GM12878 (cell line): ENCODE results near the gene XPOT.

Experiments
- CEBPB ChIP-seq, 2 experiments: fragments of 150-350 bp in 1 of 2; IDR thresholded peaks; 2 replicates each; pipeline ENCODE4 v1.6.1; 2012 to 2014; ENCODE audit warnings: low read depth in 2 of 2, low read length in 2 of 2, borderline replicate concordance in 1 of 2, inconsistent platforms in 1 of 2
- FOXM1 ChIP-seq: IDR thresholded peaks from 2 replicates; pipeline ENCODE4 v1.6.1; 2012; ENCODE audit warnings: low read depth, mild to moderate bottlenecking, inconsistent platforms, low read length, moderate library complexity
- JUND ChIP-seq: IDR thresholded peaks from 2 replicates; pipeline ENCODE4 v1.6.1; 2012; ENCODE audit warnings: low read depth, mild to moderate bottlenecking, low read length, improper control_type of control experiment, moderate library complexity
- NRF1 ChIP-seq: conservative IDR thresholded peaks from 2 replicates; pipeline ENCODE4 v1.6.1; 2011; ENCODE audit warnings: mild to moderate bottlenecking, low read depth, low read length, improper control_type of control experiment
- POLR2AphosphoS2 ChIP-seq: IDR thresholded peaks from 2 replicates; pipeline ENCODE4 v1.6.1; 2011; ENCODE audit warnings: low read depth, mild to moderate bottlenecking, low read length, improper control_type of control experiment, moderate library complexity
- RFX5 ChIP-seq: IDR thresholded peaks from 2 replicates; pipeline ENCODE4 v1.6.1; 2011; ENCODE audit warnings: low read depth, low read length, improper control_type of control experiment
- WRNIP1 ChIP-seq: IDR thresholded peaks from 2 replicates; pipeline ENCODE4 v1.6.1; 2011; ENCODE audit warnings: low read depth, low read length, improper control_type of control experiment, borderline replicate concordance
- TF ChIP-seq, protein P1 (sequence below): IDR thresholded peaks from 2 replicates; pipeline ENCODE4 v1.6.1; 2012; ENCODE audit warnings: low read depth, low read length, improper control_type of control experiment
- TF ChIP-seq, protein P2 (sequence below), 3 experiments: IDR thresholded peaks in 2 of 3; conservative IDR thresholded peaks in 1 of 3; 2 replicates each; pipeline ENCODE4 v1.5.1; 2011; ENCODE audit warnings: low read depth in 3 of 3, low read length in 3 of 3, mild to moderate bottlenecking in 3 of 3, control low read depth in 2 of 3, moderate library complexity in 2 of 3, inconsistent platforms in 1 of 3, mixed read lengths in 1 of 3; ENCODE audit not compliant: control insufficient read depth in 2 of 3, insufficient read depth in 1 of 3; ENCODE audit errors: extremely low read depth in 1 of 3
- TF ChIP-seq, protein P3 (sequence below): fragments of 450-650 bp; formaldehyde crosslinking; IDR thresholded peaks from 2 replicates; pipeline ENCODE4 v1.4.0; 2022; ENCODE audit warnings: mild to moderate bottlenecking, moderate library complexity

DNA sequence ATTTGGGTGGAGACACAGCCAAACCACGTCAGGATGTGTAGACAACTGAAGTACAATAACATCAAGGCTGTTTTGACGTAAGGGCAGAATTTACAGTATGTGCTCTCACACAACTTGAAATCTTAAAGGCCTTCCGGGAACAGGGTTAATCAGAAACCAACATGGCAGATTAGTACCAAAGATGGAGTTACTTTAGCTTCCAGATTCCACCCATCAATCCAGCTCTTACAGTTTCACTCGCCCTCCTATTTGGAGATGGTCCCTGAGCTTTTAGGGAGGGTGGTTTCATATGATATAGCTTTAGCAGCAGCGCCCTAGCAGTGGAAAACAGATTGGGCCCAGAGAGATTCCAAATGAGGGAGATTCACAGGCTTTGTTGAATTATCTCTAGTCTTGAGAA is 2.0 kb upstream of the XPOT start:
- TF ChIP-seq, protein P1, sequence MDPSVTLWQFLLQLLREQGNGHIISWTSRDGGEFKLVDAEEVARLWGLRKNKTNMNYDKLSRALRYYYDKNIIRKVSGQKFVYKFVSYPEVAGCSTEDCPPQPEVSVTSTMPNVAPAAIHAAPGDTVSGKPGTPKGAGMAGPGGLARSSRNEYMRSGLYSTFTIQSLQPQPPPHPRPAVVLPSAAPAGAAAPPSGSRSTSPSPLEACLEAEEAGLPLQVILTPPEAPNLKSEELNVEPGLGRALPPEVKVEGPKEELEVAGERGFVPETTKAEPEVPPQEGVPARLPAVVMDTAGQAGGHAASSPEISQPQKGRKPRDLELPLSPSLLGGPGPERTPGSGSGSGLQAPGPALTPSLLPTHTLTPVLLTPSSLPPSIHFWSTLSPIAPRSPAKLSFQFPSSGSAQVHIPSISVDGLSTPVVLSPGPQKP, result no peak
- TF ChIP-seq NRF1, result no peak
- no peak for TF ChIP-seq FOXM1
- no peak for TF ChIP-seq RFX5
- no peak for TF ChIP-seq CEBPB (IDR thresholded peaks at IDR 0.05; ENCODE audit: borderline replicate concordance in 1 of 2, low read depth in 2 of 2, low read length in 2 of 2)
- no peak for TF ChIP-seq POLR2AphosphoS2
- no peak for TF ChIP-seq WRNIP1
- TF ChIP-seq, protein P2, sequence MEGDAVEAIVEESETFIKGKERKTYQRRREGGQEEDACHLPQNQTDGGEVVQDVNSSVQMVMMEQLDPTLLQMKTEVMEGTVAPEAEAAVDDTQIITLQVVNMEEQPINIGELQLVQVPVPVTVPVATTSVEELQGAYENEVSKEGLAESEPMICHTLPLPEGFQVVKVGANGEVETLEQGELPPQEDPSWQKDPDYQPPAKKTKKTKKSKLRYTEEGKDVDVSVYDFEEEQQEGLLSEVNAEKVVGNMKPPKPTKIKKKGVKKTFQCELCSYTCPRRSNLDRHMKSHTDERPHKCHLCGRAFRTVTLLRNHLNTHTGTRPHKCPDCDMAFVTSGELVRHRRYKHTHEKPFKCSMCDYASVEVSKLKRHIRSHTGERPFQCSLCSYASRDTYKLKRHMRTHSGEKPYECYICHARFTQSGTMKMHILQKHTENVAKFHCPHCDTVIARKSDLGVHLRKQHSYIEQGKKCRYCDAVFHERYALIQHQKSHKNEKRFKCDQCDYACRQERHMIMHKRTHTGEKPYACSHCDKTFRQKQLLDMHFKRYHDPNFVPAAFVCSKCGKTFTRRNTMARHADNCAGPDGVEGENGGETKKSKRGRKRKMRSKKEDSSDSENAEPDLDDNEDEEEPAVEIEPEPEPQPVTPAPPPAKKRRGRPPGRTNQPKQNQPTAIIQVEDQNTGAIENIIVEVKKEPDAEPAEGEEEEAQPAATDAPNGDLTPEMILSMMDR (IDR thresholded peaks at IDR 0.05 in 2 of 3, conservative IDR thresholded peaks at IDR 0.05 in 1 of 3; ENCODE audit: control insufficient read depth in 2 of 3, extremely low read depth in 1 of 3, insufficient read depth in 1 of 3, low read depth in 3 of 3, low read length in 3 of 3), result no peak
- no peak for TF ChIP-seq JUND
- TF ChIP-seq, protein P3, sequence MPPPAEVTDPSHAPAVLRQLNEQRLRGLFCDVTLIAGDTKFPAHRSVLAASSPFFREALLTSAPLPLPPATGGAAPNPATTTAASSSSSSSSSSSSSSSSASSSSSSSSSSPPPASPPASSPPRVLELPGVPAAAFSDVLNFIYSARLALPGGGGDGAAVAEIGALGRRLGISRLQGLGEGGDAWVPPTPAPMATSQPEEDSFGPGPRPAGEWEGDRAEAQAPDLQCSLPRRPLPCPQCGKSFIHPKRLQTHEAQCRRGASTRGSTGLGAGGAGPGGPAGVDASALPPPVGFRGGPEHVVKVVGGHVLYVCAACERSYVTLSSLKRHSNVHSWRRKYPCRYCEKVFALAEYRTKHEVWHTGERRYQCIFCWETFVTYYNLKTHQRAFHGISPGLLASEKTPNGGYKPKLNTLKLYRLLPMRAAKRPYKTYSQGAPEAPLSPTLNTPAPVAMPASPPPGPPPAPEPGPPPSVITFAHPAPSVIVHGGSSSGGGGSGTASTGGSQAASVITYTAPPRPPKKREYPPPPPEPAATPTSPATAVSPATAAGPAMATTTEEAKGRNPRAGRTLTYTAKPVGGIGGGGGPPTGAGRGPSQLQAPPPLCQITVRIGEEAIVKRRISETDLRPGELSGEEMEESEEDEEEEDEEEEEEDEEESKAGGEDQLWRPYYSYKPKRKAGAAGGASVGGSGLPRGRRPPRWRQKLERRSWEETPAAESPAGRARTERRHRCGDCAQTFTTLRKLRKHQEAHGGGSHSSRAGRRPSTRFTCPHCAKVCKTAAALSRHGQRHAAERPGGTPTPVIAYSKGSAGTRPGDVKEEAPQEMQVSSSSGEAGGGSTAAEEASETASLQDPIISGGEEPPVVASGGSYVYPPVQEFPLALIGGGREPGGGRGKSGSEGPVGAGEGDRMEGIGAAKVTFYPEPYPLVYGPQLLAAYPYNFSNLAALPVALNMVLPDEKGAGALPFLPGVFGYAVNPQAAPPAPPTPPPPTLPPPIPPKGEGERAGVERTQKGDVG (CRISPR knock-in tag), result no peak
